ENCODE results near the gene PKD2. TPM values are rescaled to one million over a fixed set of nuclear protein-coding genes. Genes with fewer than 3 reads are reported as not detected.

PKD2 gene
- total RNA-seq, 4 donors from 2014 or later = 4.1 to 7.6 (median 6.2) TPM

- intact Hi-C loops (cut with DNase I; ENCODE audit: low total_unique reads) = no loop called here
- no peak for ATAC-seq
- TF ChIP-seq CTCF (IDR thresholded peaks at IDR 0.05 in 4 of 5, conservative IDR thresholded peaks at IDR 0.05 in 1 of 5) = no peak
- TF ChIP-seq POLR2A (IDR thresholded peaks at IDR 0.05) = no peak
Observed at GRCh38 chr4:87978681-87979080, 28.8 kb upstream of the PKD2 start.

GRCh38 chr4:87979810-87980209 is 27.6 kb upstream of the PKD2 start:
- Histone ChIP-seq H3K27ac (no peak overlapping the region), H3K4me1 (no peaks in the 10 kb centered on the region), H3K4me3 (no peak overlapping the region), H3K9me3 (no peaks in the 10 kb centered on the region), H3K36me3 (no peaks in the 10 kb centered on the region), H3K27me3 (no peaks in the 10 kb centered on the region)
- in situ Hi-C loops (cut with MboI; ENCODE audit: low sequenced_read_pairs in 4 of 4) (loop anchor here in 2 of 4 donors (10.0 kb wide), 1 partner anchor 125 kb away; no protein-coding TSS in a partner anchor), intact Hi-C loops (cut with DNase I; ENCODE audit: low total_unique reads) (no loop called here)
- ATAC-seq (no peak), DNase-seq (no peak)
- TF ChIP-seq CTCF (IDR thresholded peaks at IDR 0.05 in 4 of 5, conservative IDR thresholded peaks at IDR 0.05 in 1 of 5) = no peak
- no peak for TF ChIP-seq POLR2A (IDR thresholded peaks at IDR 0.05)

More at GRCh38 chr4:87978681-87979080, 28.8 kb upstream of the PKD2 start:
- in situ Hi-C loops (cut with MboI; ENCODE audit: low sequenced_read_pairs in 4 of 4) = loop anchor here in 2 of 4 donors (10.0 kb wide), 1 partner anchor 124 kb away; no protein-coding TSS in a partner anchor
- Histone ChIP-seq H3K27me3 (no peaks in the 10 kb centered on the region), H3K4me3 (no peak overlapping the region), H3K36me3 (no peaks in the 10 kb centered on the region), H3K27ac (no peak overlapping the region), H3K9me3 (no peaks in the 10 kb centered on the region), H3K4me1 (no peaks in the 10 kb centered on the region)
- no peak for DNase-seq

- TF ChIP-seq CTCF (IDR thresholded peaks at IDR 0.05 in 4 of 5, conservative IDR thresholded peaks at IDR 0.05 in 1 of 5) = no peak
- TF ChIP-seq POLR2A (IDR thresholded peaks at IDR 0.05) = no peak
- in situ Hi-C loops (cut with MboI; ENCODE audit: low sequenced_read_pairs in 4 of 4) (no loop called here), intact Hi-C loops (cut with DNase I; ENCODE audit: low total_unique reads) (no loop called here)
Observed at GRCh38 chr4:87981486-87981885, 25.9 kb upstream of the PKD2 start.

GRCh38 chr4:87982036-87982435 is 25.4 kb upstream of the PKD2 start:
- TF ChIP-seq POLR2A (IDR thresholded peaks at IDR 0.05) (no peak), CTCF (IDR thresholded peaks at IDR 0.05 in 4 of 5, conservative IDR thresholded peaks at IDR 0.05 in 1 of 5) (no peak)
- H3K4me3 ChIP-seq = no peak overlapping the region
- in situ Hi-C loops (cut with MboI; ENCODE audit: low sequenced_read_pairs in 4 of 4) (no loop called here), intact Hi-C loops (cut with DNase I; ENCODE audit: low total_unique reads) (no loop called here)
- H3K27ac ChIP-seq = no peak overlapping the region
- H3K27me3 ChIP-seq = no peaks in the 10 kb centered on the region
- ATAC-seq = no peak
- H3K36me3 ChIP-seq = no peaks in the 10 kb centered on the region
- no peak for DNase-seq
- H3K4me1 ChIP-seq = no peaks in the 10 kb centered on the region
- H3K9me3 ChIP-seq = no peaks in the 10 kb centered on the region

More at GRCh38 chr4:87981486-87981885, 25.9 kb upstream of the PKD2 start:
- DNase-seq (no peak), ATAC-seq (no peak)
- no peaks in the 10 kb centered on the region for H3K9me3 ChIP-seq
- H3K4me1 ChIP-seq = no peaks in the 10 kb centered on the region
- no peak overlapping the region for H3K4me3 ChIP-seq
- no peaks in the 10 kb centered on the region for H3K36me3 ChIP-seq
- no peaks in the 10 kb centered on the region for H3K27me3 ChIP-seq
- no peak overlapping the region for H3K27ac ChIP-seq

- Histone ChIP-seq H3K9me3 (no peaks in the 10 kb centered on the region), H3K4me3 (no peak overlapping the region), H3K4me1 (no peaks in the 10 kb centered on the region), H3K27me3 (no peaks in the 10 kb centered on the region), H3K27ac (no peak overlapping the region), H3K36me3 (no peaks in the 10 kb centered on the region)
- no peak for DNase-seq
- in situ Hi-C loops (cut with MboI; ENCODE audit: low sequenced_read_pairs in 4 of 4) (no loop called here), intact Hi-C loops (cut with DNase I; ENCODE audit: low total_unique reads) (no loop called here)
- no peak for ATAC-seq
- TF ChIP-seq POLR2A (IDR thresholded peaks at IDR 0.05) (no peak), CTCF (IDR thresholded peaks at IDR 0.05 in 4 of 5, conservative IDR thresholded peaks at IDR 0.05 in 1 of 5) (no peak)
Observed at GRCh38 chr4:87982446-87983010, 24.9 kb upstream of the PKD2 start.

All from gastrocnemius medialis (tissue), 4 donors.